ENCODE data around the gene SPTBN4. TPM values are rescaled to one million over a fixed set of nuclear protein-coding genes. Genes with fewer than 3 reads are reported as not detected.

SPTBN4 gene
- total and polyA plus RNA-seq, 2 donors (not counting 1 experiment from before 2014, with no cell fraction given), result 0.03 to 0.67 TPM

- Histone ChIP-seq H3K79me2 (ENCODE audit: control insufficient read depth, insufficient read depth, low read length) (no peaks in the 10 kb centered on the region), H3K4me1 (ENCODE audit: control insufficient read depth in 2 of 2, insufficient read depth in 2 of 2, low read length in 2 of 2) (peaks cover 4% of the 10 kb centered on the region in 2 donors), H3K9ac (ENCODE audit: low read length) (no peak overlapping the region), H3K27ac (ENCODE audit: low read length in 2 of 2) (no peak overlapping the region), H3K27me3 (replicated peaks in 1 of 4; ENCODE audit: control extremely low read depth in 1 of 4, control insufficient read depth in 3 of 4, insufficient read depth in 4 of 4, low read length in 3 of 4) (peaks cover 0 to 49% (median 28%) of the 10 kb centered on the region in 4 experiments), H3K4me2 (replicated peaks; ENCODE audit: low read depth, low read length, poor library complexity, severe bottlenecking) (peak overlapping the region; percentile 61), H3K4me3 (ENCODE audit: control extremely low read depth in 1 of 5, extremely low read depth in 1 of 5, insufficient read depth in 1 of 5, low read depth in 2 of 5, low read length in 4 of 5) (no peak overlapping the region), H2AFZ (ENCODE audit: insufficient read depth, low read depth, low read length, poor library complexity, severe bottlenecking) (no peak overlapping the region), H3K36me3 (replicated peaks in 1 of 2; ENCODE audit: control extremely low read depth in 1 of 2, control insufficient read depth in 1 of 2, extremely low read depth in 1 of 2, insufficient read depth in 2 of 2, low read length in 1 of 2) (no peaks in the 10 kb centered on the region), H4K20me1 (ENCODE audit: control insufficient read depth, insufficient read depth, low read length, poor library complexity, severe bottlenecking) (no peaks in the 10 kb centered on the region), H3K9me3 (ENCODE audit: control extremely low read depth in 1 of 3, control insufficient read depth in 2 of 3, insufficient read depth in 1 of 3, low read length in 2 of 3) (peaks cover 0 to 15% (median 5%) of the 10 kb centered on the region in 3 donors)
- intact Hi-C loops (cut with micrococcal nuclease), result loop anchor here (1.0 to 5.0 kb wide), 2 partner anchors 49 to 83 kb away; no protein-coding TSS in a partner anchor
- ATAC-seq (ENCODE audit: low read depth) (peak; percentile 82), DNase-seq (peak; percentile 70)
- Mint-ChIP-seq H3K4me3 (no peak overlapping the region), H3K4me1 (peaks cover 10% of the 10 kb centered on the region), H3K27me3 (peaks cover 48% of the 10 kb centered on the region), H3K9me3 (ENCODE audit: insufficient read depth) (peaks cover 2% of the 10 kb centered on the region), H3K27ac (peak overlapping the region; percentile 22)
- CTCF ChIA-PET, result interaction anchor here (0.6 to 3.4 kb wide), 13 partner anchors 17 to 659 kb away, joined by 3 to 22 read pairs (median 4); no protein-coding TSS in a partner anchor
- POLR2A ChIA-PET, result interaction anchor here (0.7 to 1.0 kb wide), 2 partner anchors 56 to 64 kb away, joined by 3 read pairs; no protein-coding TSS in a partner anchor
- TF ChIP-seq, protein P1, sequence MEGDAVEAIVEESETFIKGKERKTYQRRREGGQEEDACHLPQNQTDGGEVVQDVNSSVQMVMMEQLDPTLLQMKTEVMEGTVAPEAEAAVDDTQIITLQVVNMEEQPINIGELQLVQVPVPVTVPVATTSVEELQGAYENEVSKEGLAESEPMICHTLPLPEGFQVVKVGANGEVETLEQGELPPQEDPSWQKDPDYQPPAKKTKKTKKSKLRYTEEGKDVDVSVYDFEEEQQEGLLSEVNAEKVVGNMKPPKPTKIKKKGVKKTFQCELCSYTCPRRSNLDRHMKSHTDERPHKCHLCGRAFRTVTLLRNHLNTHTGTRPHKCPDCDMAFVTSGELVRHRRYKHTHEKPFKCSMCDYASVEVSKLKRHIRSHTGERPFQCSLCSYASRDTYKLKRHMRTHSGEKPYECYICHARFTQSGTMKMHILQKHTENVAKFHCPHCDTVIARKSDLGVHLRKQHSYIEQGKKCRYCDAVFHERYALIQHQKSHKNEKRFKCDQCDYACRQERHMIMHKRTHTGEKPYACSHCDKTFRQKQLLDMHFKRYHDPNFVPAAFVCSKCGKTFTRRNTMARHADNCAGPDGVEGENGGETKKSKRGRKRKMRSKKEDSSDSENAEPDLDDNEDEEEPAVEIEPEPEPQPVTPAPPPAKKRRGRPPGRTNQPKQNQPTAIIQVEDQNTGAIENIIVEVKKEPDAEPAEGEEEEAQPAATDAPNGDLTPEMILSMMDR (IDR thresholded peaks at IDR 0.05), result peak; percentile 55
- TF ChIP-seq EZH2 (IDR thresholded peaks at IDR 0.05; ENCODE audit: borderline replicate concordance, insufficient read depth, low read depth, low read length, poor library complexity, severe bottlenecking), result no peak
- WGBS (ENCODE audit: insufficient coverage), result 4% methylated on average over 42 of the region's 43 CpGs
These were observed 82.4 kb downstream of the SPTBN4 start for GRCh38 chr19:40549007-40549708.

GRCh38 chr19:40550951-40551350 is 84.2 kb downstream of the SPTBN4 start:
- Histone ChIP-seq H3K36me3 (replicated peaks in 1 of 2; ENCODE audit: control extremely low read depth in 1 of 2, control insufficient read depth in 1 of 2, extremely low read depth in 1 of 2, insufficient read depth in 2 of 2, low read length in 1 of 2) (no peaks in the 10 kb centered on the region), H4K20me1 (ENCODE audit: control insufficient read depth, insufficient read depth, low read length, poor library complexity, severe bottlenecking) (no peaks in the 10 kb centered on the region), H3K9me3 (ENCODE audit: control extremely low read depth in 1 of 3, control insufficient read depth in 2 of 3, insufficient read depth in 1 of 3, low read length in 2 of 3) (peaks cover 0 to 10% (median 5%) of the 10 kb centered on the region in 3 donors), H3K4me1 (ENCODE audit: control insufficient read depth in 2 of 2, insufficient read depth in 2 of 2, low read length in 2 of 2) (peaks cover 4% of the 10 kb centered on the region in 2 donors), H3K27me3 (replicated peaks in 1 of 4; ENCODE audit: control extremely low read depth in 1 of 4, control insufficient read depth in 3 of 4, insufficient read depth in 4 of 4, low read length in 3 of 4) (peaks cover 0 to 60% (median 29%) of the 10 kb centered on the region in 4 experiments), H2AFZ (ENCODE audit: insufficient read depth, low read depth, low read length, poor library complexity, severe bottlenecking) (no peak overlapping the region), H3K9ac (ENCODE audit: low read length) (no peak overlapping the region), H3K4me3 (ENCODE audit: control extremely low read depth in 1 of 5, extremely low read depth in 1 of 5, insufficient read depth in 1 of 5, low read depth in 2 of 5, low read length in 4 of 5) (no peak overlapping the region), H3K27ac (ENCODE audit: low read length in 2 of 2) (no peak overlapping the region), H3K79me2 (ENCODE audit: control insufficient read depth, insufficient read depth, low read length) (no peaks in the 10 kb centered on the region), H3K4me2 (replicated peaks; ENCODE audit: low read depth, low read length, poor library complexity, severe bottlenecking) (no peak overlapping the region)
- no peak for ATAC-seq (ENCODE audit: low read depth)
- Mint-ChIP-seq H3K27ac (no peak overlapping the region), H3K9me3 (ENCODE audit: insufficient read depth) (peaks cover 2% of the 10 kb centered on the region), H3K4me1 (peaks cover 10% of the 10 kb centered on the region), H3K27me3 (peaks cover 59% of the 10 kb centered on the region), H3K4me3 (no peak overlapping the region)
- TF ChIP-seq EZH2 (IDR thresholded peaks at IDR 0.05; ENCODE audit: borderline replicate concordance, insufficient read depth, low read depth, low read length, poor library complexity, severe bottlenecking), result no peak
- TF ChIP-seq, protein P1 (IDR thresholded peaks at IDR 0.05), result no peak
- intact Hi-C loops (cut with micrococcal nuclease), result no loop called here
- ChIA-PET CTCF (interaction anchor here (0.7 to 2.7 kb wide), 10 partner anchors 12 to 218 kb away, joined by 3 to 18 read pairs (median 4); partner anchors contain the start of gene LTBP4), POLR2A (no interaction called here)
- DNase-seq, result no peak
- 100% methylated on average over 2 of the region's 4 CpGs for WGBS (ENCODE audit: insufficient coverage)

Measured in B cell (primary cell).